Endothelial cell of umbilical vein (primary cell): ENCODE data around the gene ZBTB7C. TPM values are rescaled to one million over a fixed set of nuclear protein-coding genes. Genes with fewer than 3 reads are reported as not detected.

Experiments used
- BruUV-seq: library from RNA; stranded (reverse); fragments of 400-500 nt; replicated peaks from 2 replicates; lab custom pipeline; 2021; lab: Mats Ljungman, UMichigan
- CTCF ChIA-PET: fragments of 300-600, 350-600 bp; sonication (Branson Sonifier 250); formaldehyde crosslinking; loops from one replicate; lab custom pipeline; 2021; ENCODE audit warnings: antibody characterized with exemption, inconsistent platforms; lab: Charles Lee
- POLR2A ChIA-PET: fragments of 300-600, 350-600 bp; sonication (Branson Sonifier 250); formaldehyde crosslinking; loops from one replicate; lab custom pipeline; 2021; ENCODE audit warnings: antibody characterized with exemption, inconsistent platforms; lab: Charles Lee
- DNase-seq: peaks from one replicate; pipeline ENCODE4 v3.0.0-alpha.2; 2011; ENCODE audit warnings: low read depth, low spot score
- FAIRE-seq: peaks from 2 replicates; lab custom pipeline; 2011; peaks lifted over from hg19 to GRCh38; lab: Jason Lieb, UNC
- H2AFZ ChIP-seq: 2 replicates; pipeline ENCODE4 v1.6.0; 2012; ENCODE audit warnings: low read depth, low read length, control low read depth, inconsistent platforms
- H3K27ac ChIP-seq: 2 replicates; pipeline ENCODE4 v1.5.1; 2011; ENCODE audit warnings: low read depth, mild to moderate bottlenecking, control low read depth, low read length, moderate library complexity; ENCODE audit not compliant: insufficient read depth
- H3K27me3 ChIP-seq, 2 experiments: 2 replicates each; pipeline versions ENCODE4 v1.6.0 to v1.6.1; 2011; ENCODE audit warnings: low read length in 2 of 2, mixed read lengths in 1 of 2; ENCODE audit not compliant: control insufficient read depth in 2 of 2, insufficient read depth in 2 of 2
- H3K36me3 ChIP-seq, 2 experiments: 2 replicates in 1 of 2; 3 replicates in 1 of 2; pipeline ENCODE4 v1.5.1; 2011; ENCODE audit warnings: low read length in 2 of 2, mild to moderate bottlenecking in 1 of 2, moderate library complexity in 1 of 2; ENCODE audit not compliant: control insufficient read depth in 2 of 2, insufficient read depth in 2 of 2; ENCODE audit errors: extremely low read depth in 1 of 2
- H3K4me1 ChIP-seq: 3 replicates; pipeline ENCODE4 v1.5.1; 2011; ENCODE audit warnings: mild to moderate bottlenecking, low read length; ENCODE audit not compliant: control insufficient read depth, insufficient read depth; ENCODE audit errors: extremely low read depth
- H3K4me2 ChIP-seq: 2 replicates; pipeline ENCODE4 v1.6.1; 2011; ENCODE audit warnings: low read length, control low read depth, mixed read lengths; ENCODE audit not compliant: insufficient read depth
- H3K4me3 ChIP-seq, 3 experiments: fragments of 200-600 bp in 1 of 3; sonication (generic), shearing (Covaris generic) in 1 of 3; replicated peaks in 1 of 3; 2 replicates each; pipeline ENCODE4 v1.5.1; 2011 to 2016; ENCODE audit warnings: control low read depth in 3 of 3, low read length in 3 of 3, mild to moderate bottlenecking in 2 of 3, inconsistent platforms in 1 of 3, low read depth in 1 of 3, moderate library complexity in 1 of 3; ENCODE audit not compliant: insufficient read depth in 1 of 3
- H3K79me2 ChIP-seq: 2 replicates; pipeline ENCODE4 v1.6.0; 2012; ENCODE audit warnings: low read length, inconsistent platforms; ENCODE audit not compliant: control insufficient read depth, insufficient read depth
- H3K9ac ChIP-seq: replicated peaks from 2 replicates; pipeline ENCODE3; 2011; ENCODE audit warnings: low read length, control low read depth; ENCODE audit not compliant: insufficient read depth; ENCODE audit errors: extremely low read depth
- H3K9me1 ChIP-seq: replicated peaks from 3 replicates; pipeline ENCODE4 v1.6.0; 2011; ENCODE audit warnings: mild to moderate bottlenecking, low read length; ENCODE audit not compliant: control insufficient read depth, insufficient read depth; ENCODE audit errors: extremely low read depth
- H3K9me3 ChIP-seq: replicated peaks from 2 replicates; pipeline ENCODE4 v1.5.1; 2012; ENCODE audit warnings: low read length, inconsistent platforms; ENCODE audit not compliant: control insufficient read depth, insufficient read depth
- H4K20me1 ChIP-seq: replicated peaks from 2 replicates; pipeline ENCODE3; 2011; ENCODE audit warnings: mild to moderate bottlenecking, low read length; ENCODE audit not compliant: control insufficient read depth, insufficient read depth; ENCODE audit errors: extremely low read depth
- EZH2 ChIP-seq: IDR thresholded peaks from 2 replicates; pipeline ENCODE4 v1.6.1; 2012; ENCODE audit warnings: borderline replicate concordance, low read depth, mild to moderate bottlenecking, moderate library complexity, low read length, inconsistent platforms; ENCODE audit not compliant: severe bottlenecking
- FOS ChIP-seq: IDR thresholded peaks from 2 replicates; pipeline ENCODE4 v1.6.1; 2011; ENCODE audit warnings: mild to moderate bottlenecking, low read length, moderate library complexity, borderline replicate concordance; ENCODE audit not compliant: insufficient read depth
- GATA2 ChIP-seq: IDR thresholded peaks from 2 replicates; pipeline ENCODE4 v1.7.0; 2011; ENCODE audit warnings: low read depth, mild to moderate bottlenecking, moderate library complexity, mixed read lengths, low read length; ENCODE audit not compliant: insufficient read length, insufficient read depth
- JUN ChIP-seq: IDR thresholded peaks from 2 replicates; pipeline ENCODE4 v1.6.1; 2011; ENCODE audit warnings: borderline replicate concordance, low read depth; ENCODE audit not compliant: insufficient read length, insufficient read depth
- MYC ChIP-seq: IDR thresholded peaks from one replicate; pipeline ENCODE4 v1.6.1; 2011; ENCODE audit warnings: mild to moderate bottlenecking, low read depth, low read length
- POLR2A ChIP-seq: IDR thresholded peaks from 2 replicates; pipeline ENCODE4 v1.6.1; 2012; ENCODE audit warnings: low read depth, mild to moderate bottlenecking, control low read depth, low read length
- POLR2AphosphoS5 ChIP-seq: IDR thresholded peaks from 2 replicates; pipeline ENCODE4 v1.6.1; 2012; ENCODE audit warnings: low read depth, mild to moderate bottlenecking, control low read depth, low read length, moderate library complexity; ENCODE audit not compliant: insufficient read depth
- dilution Hi-C: fragments of 300-500 bp; cut with MboI; formaldehyde crosslinking; loops from one replicate; pipeline ENCODE4 v1.15.0; 2019; ENCODE audit warnings: low sequenced_read_pairs; ENCODE audit not compliant: extremely low pct_ligation_motif_present
- intact Hi-C: fragments of 100-400 bp; cut with micrococcal nuclease; formaldehyde crosslinking; loops from one replicate; pipeline ENCODE4 v1.10.0; 2022
- polyA plus RNA-seq, 4 experiments: library from polyadenylated mRNA; depleted of rRNA in 3 of 4; stranded (reverse) in 3 of 4; unstranded in 1 of 4; fragments of >200 nt; gene quantifications; 2 replicates each; pipeline versions ENCODE4 v1.2.1 to v1.2.3, GENCODE V29; 2011 to 2012; ENCODE audit warnings: missing spikeins in 1 of 4
- total RNA-seq: library from RNA; stranded (reverse); gene quantifications from 2 replicates; pipeline ENCODE4 v1.2.3, GENCODE V29; 2021
- TF ChIP-seq, protein P1 (sequence below): IDR thresholded peaks from 2 replicates; pipeline ENCODE4 v1.6.1; 2011; ENCODE audit not compliant: insufficient read depth, insufficient read length
- TF ChIP-seq, protein P2 (sequence below), 2 donors: IDR thresholded peaks; 1 replicate in 1 of 2; 2 replicates in 1 of 2; pipeline ENCODE4 v1.5.1; 2011; ENCODE audit warnings: low read length in 2 of 2, mild to moderate bottlenecking in 2 of 2, moderate library complexity in 2 of 2, control low read depth in 1 of 2, inconsistent platforms in 1 of 2, low read depth in 1 of 2; ENCODE audit not compliant: insufficient read depth in 1 of 2; ENCODE audit errors: extremely low read depth in 1 of 2

Gene ZBTB7C
- total and polyA plus RNA-seq, 2 donors (not counting 3 experiments of a cell fraction or from before 2014, with no cell fraction given) = not detected

DNA sequence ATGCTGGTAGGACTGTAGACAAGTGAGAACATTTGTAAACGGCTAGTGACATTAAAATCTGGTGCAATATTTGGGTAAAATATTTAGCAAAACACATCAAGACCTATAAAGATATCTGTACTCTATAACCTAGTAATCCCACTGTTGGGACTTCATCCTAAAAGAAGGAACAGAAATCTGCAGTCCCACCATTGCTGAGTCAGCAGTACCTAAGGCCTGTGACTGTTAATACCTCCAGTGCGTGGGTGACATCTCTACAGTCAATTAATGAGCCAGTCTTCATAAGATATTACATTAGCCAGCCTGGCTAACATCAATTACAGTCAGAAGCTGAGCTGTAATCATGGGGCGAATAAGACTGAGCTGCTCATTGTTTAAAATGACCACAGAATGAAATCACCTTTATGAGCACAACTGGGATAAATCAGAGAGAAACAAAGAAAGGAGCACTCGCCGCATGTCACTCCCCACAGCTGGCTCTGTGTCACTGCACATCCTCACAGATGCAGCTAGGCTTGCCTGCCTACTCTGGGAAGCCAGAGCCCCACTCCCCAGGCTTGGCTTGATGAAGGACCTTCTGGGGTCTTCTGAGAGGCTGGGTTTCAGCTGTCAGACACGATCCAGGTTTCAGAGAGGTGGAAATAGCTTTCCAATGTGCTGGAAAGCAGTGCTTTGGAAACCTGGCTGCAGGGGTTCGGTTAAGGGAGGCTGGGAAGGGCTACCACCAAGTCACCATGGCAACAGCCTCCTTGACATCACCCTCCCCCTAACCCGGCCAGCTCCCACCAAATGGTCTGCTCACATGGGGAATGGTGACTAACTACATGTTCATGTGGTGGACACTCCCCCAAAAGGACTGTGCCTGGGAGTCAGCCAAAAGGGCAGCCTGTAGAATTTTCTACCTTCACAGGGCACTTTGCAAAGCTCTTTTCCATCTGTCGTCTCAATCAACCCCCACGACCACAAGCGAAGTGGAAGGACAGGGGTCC is 145.0 kb downstream of the ZBTB7C start:
- FAIRE-seq = no peak
- no peaks in the 10 kb centered on the region for H3K27me3 ChIP-seq
- ChIA-PET POLR2A (no interaction called here), CTCF (no interaction called here)
- BruUV-seq = no TSS peak
- no peak for DNase-seq
- H3K9me3 ChIP-seq = no peaks in the 10 kb centered on the region
- intact Hi-C loops (no loop called here), dilution Hi-C loops (no loop called here)
- TF ChIP-seq, protein P1, sequence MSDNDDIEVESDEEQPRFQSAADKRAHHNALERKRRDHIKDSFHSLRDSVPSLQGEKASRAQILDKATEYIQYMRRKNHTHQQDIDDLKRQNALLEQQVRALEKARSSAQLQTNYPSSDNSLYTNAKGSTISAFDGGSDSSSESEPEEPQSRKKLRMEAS = no peak
- TF ChIP-seq, protein P2, sequence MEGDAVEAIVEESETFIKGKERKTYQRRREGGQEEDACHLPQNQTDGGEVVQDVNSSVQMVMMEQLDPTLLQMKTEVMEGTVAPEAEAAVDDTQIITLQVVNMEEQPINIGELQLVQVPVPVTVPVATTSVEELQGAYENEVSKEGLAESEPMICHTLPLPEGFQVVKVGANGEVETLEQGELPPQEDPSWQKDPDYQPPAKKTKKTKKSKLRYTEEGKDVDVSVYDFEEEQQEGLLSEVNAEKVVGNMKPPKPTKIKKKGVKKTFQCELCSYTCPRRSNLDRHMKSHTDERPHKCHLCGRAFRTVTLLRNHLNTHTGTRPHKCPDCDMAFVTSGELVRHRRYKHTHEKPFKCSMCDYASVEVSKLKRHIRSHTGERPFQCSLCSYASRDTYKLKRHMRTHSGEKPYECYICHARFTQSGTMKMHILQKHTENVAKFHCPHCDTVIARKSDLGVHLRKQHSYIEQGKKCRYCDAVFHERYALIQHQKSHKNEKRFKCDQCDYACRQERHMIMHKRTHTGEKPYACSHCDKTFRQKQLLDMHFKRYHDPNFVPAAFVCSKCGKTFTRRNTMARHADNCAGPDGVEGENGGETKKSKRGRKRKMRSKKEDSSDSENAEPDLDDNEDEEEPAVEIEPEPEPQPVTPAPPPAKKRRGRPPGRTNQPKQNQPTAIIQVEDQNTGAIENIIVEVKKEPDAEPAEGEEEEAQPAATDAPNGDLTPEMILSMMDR (IDR thresholded peaks at IDR 0.05; ENCODE audit: extremely low read depth in 1 of 2, insufficient read depth in 1 of 2, low read depth in 1 of 2, low read length in 2 of 2) = no peak
- TF ChIP-seq FOS (no peak), MYC (no peak), JUN (no peak), POLR2A (no peak), EZH2 (no peak), POLR2AphosphoS5 (no peak), GATA2 (no peak)
- H3K79me2 ChIP-seq = no peaks in the 10 kb centered on the region
- no peaks in the 10 kb centered on the region for H3K9me1 ChIP-seq
- no peaks in the 10 kb centered on the region for H3K36me3 ChIP-seq
- H3K4me2 ChIP-seq = no peak overlapping the region
- H3K9ac ChIP-seq = no peak overlapping the region
- H3K4me1 ChIP-seq = no peaks in the 10 kb centered on the region
- H3K4me3 ChIP-seq = no peak overlapping the region
- no peak overlapping the region for H2AFZ ChIP-seq
- no peaks in the 10 kb centered on the region for H4K20me1 ChIP-seq
- H3K27ac ChIP-seq = no peak overlapping the region
